H1 (cell line): ENCODE results near the gene STOML1.

ENCODE experiments used
- CHD1 ChIP-seq: IDR thresholded peaks from 2 replicates; pipeline ENCODE4 v1.6.1; 2012; ENCODE audit warnings: low read depth, low read length, improper control_type of control experiment
- EZH2 ChIP-seq: fragments of 200-600 bp; sonication (generic); IDR thresholded peaks from 2 replicates; pipeline ENCODE4 v1.7.1; 2012; ENCODE audit warnings: low read depth, mild to moderate bottlenecking, moderate library complexity, low read length, inconsistent platforms; ENCODE audit not compliant: severe bottlenecking
- TF ChIP-seq, protein P1 (sequence below), 3 experiments: IDR thresholded peaks; 1 replicate in 2 of 3; 2 replicates in 1 of 3; pipeline versions ENCODE4 v1.5.1 to v1.6.1; 2011; ENCODE audit warnings: low read length in 3 of 3, mild to moderate bottlenecking in 3 of 3, inconsistent platforms in 2 of 3, low read depth in 1 of 3, moderate library complexity in 1 of 3; ENCODE audit not compliant: insufficient read depth in 1 of 3; ENCODE audit errors: control extremely low read depth in 1 of 3
- TF ChIP-seq, protein P2 (sequence below): IDR thresholded peaks from 2 replicates; pipeline ENCODE4 v1.6.1; 2011; ENCODE audit warnings: low read depth, mild to moderate bottlenecking, low read length; ENCODE audit not compliant: insufficient read depth

DNA sequence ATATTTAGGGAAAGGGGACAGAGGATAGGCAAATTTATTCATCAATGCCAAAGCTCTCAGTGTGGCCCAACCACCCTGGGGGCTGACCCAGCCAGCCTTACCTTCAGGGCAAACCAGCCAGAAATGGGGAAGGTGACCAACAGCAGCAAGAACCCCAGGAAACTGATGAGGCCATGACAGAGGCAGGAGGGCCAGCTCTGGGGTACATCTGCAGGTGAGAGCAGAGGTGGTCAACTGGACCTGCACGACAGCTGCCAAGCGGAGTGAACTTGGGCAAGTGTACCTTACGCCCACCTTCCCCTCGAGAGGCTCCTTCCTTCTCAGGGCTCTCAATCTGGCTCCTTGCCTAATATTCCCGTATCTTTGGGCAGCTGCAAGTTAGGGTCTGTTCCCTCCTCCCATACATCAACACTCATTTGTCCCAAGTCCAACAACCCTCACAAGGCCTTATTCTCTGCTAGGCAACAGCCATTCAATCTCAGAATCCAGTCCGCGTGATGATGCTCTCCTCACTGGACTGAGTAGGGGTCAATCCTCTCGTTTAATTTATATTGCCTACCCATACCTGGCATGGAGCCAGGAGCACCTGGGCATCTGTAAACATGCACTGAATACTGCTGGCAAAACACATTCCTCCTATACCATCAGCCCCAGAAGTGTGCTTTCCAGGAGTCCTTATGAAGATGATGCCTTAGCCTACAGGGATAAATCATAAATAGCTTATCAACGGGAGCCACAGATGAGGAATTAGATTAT lies 1.7 kb downstream of the STOML1 start:
- TF ChIP-seq, protein P1, sequence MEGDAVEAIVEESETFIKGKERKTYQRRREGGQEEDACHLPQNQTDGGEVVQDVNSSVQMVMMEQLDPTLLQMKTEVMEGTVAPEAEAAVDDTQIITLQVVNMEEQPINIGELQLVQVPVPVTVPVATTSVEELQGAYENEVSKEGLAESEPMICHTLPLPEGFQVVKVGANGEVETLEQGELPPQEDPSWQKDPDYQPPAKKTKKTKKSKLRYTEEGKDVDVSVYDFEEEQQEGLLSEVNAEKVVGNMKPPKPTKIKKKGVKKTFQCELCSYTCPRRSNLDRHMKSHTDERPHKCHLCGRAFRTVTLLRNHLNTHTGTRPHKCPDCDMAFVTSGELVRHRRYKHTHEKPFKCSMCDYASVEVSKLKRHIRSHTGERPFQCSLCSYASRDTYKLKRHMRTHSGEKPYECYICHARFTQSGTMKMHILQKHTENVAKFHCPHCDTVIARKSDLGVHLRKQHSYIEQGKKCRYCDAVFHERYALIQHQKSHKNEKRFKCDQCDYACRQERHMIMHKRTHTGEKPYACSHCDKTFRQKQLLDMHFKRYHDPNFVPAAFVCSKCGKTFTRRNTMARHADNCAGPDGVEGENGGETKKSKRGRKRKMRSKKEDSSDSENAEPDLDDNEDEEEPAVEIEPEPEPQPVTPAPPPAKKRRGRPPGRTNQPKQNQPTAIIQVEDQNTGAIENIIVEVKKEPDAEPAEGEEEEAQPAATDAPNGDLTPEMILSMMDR (IDR thresholded peaks at IDR 0.05; ENCODE audit: control extremely low read depth in 1 of 3, insufficient read depth in 1 of 3, low read depth in 1 of 3, low read length in 3 of 3) = no peak
- TF ChIP-seq, protein P2, sequence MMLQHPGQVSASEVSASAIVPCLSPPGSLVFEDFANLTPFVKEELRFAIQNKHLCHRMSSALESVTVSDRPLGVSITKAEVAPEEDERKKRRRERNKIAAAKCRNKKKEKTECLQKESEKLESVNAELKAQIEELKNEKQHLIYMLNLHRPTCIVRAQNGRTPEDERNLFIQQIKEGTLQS = no peak
- TF ChIP-seq CHD1 = no peak
- TF ChIP-seq EZH2 = no peak
